IPS-18c (cell line): Measurements from ENCODE around the gene AGXT.

ENCODE experiments used
- H3K4me3 ChIP-seq: 2 replicates; pipeline ENCODE4 v1.7.0; 2013; ENCODE audit warnings: low read depth, mild to moderate bottlenecking, low read length, moderate library complexity; ENCODE audit not compliant: insufficient read depth
- H3K9me3 ChIP-seq: one replicate; pipeline ENCODE4 v1.6.1; 2013; ENCODE audit warnings: mild to moderate bottlenecking, low read length, moderate library complexity; ENCODE audit not compliant: control insufficient read depth, insufficient read depth

Gene AGXT

DNA sequence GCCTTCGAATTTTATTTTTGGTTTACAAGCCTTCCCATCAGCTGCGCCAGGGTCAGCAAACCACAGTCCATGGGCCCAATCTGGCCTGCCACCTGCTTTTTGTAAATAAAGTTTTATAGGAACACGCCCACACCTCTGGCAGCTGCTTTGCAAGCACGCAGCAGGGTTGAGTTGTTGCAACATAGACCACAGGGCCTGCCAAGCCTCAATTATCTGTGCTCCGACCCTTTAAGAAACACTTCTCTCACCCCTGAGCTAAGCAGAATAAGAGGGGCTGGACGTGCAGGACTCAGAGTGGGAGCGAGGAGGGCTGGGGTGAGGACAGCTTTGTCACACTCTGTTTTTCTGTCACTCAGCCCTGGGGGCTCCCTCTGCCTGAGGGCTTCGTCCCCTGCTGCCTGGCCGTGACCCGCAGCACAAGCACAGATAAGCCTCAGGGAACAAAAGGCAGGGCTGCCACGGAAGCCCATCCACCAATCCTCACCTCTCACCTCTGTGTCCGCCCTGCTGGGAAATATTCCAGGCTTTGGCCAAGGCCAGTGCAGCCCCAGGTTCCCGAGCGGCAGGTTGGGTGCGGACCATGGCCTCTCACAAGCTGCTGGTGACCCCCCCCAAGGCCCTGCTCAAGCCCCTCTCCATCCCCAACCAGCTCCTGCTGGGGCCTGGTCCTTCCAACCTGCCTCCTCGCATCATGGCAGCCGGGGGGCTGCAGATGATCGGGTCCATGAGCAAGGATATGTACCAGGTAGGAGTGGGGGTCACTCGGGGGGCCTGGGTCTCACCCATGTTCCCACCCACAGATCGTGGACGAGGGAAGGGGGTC lies at the start of gene AGXT:
Gene AGXT, plus strand, starts transcription at position 539 of the 823 bp plus-strand sequence. Its CDS starts 42 bp downstream, at position 581.
- Histone ChIP-seq H3K9me3 (no peaks in the 10 kb centered on the region), H3K4me3 (no peak within 1 kb of the TSS)

DNA sequence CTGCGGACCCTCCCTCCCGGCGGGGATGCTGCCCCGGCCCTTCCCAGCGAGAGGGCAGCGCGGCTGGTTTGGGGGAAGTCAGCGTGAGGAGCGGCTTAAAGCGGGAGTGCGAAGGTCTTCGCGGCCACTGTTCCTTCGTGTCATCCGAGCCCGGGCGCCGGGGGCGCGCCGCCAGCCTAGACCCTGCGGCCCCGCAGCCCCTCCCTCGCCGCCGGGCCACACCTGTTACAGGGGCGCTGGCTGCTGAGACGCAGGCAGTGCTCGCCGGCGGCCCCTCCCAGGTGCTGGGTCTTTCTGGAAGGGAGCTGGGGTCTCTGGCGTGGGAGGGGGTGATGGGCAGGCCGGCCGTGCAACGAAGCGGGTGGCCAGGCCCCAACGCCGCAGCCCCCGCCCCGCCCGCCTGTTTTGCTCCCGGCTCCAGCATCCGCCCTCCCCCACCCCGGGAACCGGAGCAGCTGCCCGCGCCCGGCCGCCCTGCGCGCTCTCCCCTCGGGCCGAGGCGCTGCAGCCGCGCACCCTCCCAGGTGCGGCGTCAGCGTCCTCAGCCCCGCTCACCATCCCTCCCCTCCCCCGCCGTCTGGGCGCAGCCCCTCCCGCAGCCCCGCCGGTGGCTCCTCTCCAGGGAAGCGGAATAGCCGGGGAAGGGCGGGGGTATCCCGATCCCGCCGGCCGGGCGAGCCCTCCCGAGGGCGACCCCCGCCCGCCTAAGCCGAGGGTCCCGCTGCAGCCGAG lies 49.3 kb upstream of the AGXT start:
- H3K4me3 ChIP-seq, result peak overlapping the region; percentile 56

DNA sequence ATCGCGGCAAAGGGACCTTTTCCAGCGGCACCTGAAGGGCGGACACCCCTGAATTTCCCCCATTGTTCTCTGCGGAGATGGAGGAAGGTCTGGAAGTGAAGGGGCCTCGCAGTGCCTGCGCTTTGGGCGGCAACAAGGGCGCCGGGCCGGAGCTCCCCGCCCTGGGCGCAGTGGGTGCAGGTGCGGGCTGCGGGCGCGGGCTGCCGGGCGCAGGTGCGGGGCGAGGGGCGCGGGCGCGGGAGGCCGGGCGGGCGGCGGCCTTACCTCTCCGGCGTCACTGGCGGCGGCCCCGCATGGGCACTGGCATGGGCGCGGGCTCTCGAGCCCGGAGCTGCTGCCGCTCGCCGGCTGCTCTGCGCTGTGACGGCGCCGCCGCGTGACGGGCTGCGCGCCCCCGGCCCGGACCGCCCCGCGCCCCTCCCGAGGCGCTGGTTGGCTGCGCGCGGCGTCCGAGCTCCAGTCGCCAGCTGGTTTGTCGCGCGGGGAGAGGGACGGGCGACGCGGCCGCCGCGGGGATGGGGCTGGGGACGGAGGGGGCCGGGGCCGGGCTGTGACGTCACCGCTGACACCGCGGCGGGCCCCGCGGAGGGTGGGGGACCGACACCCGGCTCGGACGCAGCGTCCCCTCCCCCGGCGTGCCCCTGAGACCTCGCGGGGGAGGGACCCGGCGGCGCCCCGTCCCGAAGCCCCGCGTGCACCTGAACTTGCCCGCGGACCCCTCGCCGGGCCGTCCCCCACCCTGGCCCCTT lies 48.6 kb upstream of the AGXT start, which contains the start of gene KIF1A:
Gene KIF1A, minus strand, starts transcription at position 362 of the 749 bp plus-strand sequence. CDS start 22,467 bp downstream, outside the sequence.
- peak within 1 kb of the TSS; percentile 56 for H3K4me3 ChIP-seq

More for the DNA sequence above, 49.3 kb upstream of the AGXT start:
- no peaks in the 10 kb centered on the region for H3K9me3 ChIP-seq

DNA sequence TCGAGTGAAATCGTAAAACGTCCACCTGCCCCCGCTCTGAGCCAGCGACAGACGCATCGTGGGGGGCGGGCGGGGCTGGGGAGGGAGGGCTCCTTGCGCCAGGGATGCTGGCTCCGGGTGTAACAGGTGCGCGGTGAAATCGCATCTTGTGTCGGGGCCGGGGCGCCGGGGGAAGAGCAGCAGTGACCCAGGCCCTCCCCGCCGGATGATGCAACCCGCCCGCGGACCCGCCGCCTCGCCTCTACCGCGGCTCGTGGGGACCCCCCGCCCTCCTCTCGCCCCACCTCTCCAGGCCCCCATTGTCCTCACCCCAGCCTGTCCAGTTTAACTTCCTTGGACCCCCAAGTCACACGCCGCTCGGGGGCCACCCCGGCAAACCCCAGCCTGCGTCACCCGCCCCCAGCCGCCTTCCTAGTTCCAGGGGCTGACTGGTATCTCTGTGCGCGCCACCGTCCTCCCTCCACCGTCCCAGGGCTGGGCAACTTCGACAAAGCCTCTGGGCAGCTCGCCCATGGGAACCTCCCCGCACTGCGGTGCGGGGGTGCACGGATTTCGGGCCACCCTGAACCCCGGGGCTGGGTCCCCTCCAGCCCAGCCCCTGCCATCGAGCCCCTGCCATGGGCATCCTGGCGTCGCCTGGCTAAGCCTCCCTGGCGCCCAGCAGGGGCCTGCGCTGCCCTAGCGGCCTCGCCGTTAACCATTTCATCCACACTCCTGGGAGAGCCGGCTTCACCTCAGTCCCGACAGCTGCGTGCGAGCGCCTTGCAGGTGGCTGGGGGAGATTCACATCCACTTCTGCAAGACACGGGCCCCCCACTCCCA lies 47.8 kb upstream of the AGXT start:
- peak overlapping the region; percentile 56 for H3K4me3 ChIP-seq
- H3K9me3 ChIP-seq, result no peaks in the 10 kb centered on the region

More for the DNA sequence above, 48.6 kb upstream of the AGXT start, which contains the start of gene KIF1A:
- H3K9me3 ChIP-seq, result no peaks in the 10 kb centered on the region

DNA sequence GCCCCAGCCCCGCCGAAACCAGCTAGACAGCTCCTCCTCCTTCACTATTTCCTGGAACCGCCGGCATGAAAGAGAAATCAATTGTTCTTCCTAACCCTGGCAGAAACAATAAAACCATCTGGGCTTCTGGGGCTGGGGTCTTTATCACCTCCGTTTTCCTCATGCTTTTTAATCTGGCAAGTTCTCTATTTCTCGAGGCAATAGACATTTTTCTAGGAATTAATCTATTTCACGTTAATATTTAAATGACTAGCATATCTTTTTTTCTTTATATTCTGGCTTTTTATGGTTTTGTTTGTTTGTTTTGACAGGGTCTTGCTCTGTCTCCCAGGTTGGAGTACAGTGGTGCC lies 47.2 kb upstream of the AGXT start:
- Histone ChIP-seq H3K4me3 (peak overlapping the region; percentile 56; the same call in 1 of the 2 replicates), H3K9me3 (no peaks in the 10 kb centered on the region)

DNA sequence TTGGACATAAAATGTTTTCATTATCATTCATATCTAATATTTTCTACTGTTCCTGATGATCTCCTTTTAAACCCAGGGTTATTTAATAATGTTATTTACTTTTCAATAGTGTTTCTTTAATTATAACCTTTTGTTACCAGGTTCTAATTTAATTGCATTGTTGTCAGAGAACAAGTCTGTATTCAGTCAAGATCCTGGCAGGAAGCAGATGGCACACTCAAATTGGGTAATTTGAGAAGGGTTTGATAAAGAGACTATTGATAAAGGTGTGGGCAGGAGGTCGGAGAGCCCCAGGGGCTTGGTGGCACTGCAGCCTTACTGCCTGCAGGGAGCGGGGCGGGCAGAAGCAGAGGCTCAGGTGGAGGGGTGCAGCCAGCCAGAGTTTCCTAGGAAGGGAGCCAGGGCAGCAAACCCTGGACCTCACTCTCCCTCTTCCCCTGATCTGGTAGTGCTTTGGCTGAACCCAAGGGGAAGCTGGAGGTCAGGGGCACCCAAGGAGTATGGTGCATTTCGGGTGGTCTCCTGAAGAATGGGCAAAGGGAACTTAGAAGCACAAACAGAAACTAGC lies 46.3 kb upstream of the AGXT start:
- Histone ChIP-seq H3K4me3 (no peak overlapping the region), H3K9me3 (no peaks in the 10 kb centered on the region)

DNA sequence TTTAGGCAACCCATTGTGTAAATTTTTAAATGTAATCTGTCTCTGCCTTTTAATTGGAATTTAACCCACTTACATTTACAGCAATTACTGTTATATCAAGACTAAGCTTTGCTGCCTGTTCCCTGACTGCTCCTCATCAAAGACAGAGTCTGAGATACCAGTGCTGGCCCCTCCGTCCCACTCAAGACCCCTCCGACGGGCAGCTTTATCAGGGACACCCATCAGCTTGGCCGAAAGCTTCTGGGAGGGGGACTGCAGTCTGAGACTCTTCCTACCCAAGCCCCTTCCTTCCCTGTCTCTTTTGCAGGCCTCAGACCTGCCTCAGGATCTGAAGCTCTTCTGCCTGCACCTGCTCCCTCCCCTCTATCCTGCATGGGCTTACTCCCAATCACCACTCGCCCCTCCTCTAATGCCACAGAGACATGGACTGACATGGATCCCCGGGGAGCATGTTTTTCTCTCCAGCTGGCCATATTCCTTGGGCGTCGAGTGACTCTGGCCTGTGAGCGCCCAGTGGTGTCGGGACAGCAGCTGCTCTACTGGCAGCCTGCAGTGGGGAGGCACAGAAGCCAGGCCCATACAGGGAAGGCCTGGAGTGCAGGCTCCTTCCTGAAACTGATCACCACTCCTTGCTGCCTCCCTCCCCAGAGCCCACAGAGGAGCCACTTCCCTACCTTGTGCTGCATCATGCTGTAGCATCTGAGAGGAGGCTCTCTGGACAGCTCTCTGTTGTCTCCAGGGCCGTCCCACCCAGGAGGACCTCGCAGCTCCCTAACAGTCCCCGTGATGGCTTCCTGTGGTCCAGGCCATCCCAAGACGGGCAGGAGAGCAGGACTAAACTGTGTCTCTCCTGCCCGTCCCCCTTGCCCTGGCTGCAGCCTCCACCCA lies 44.9 kb upstream of the AGXT start:
- Histone ChIP-seq H3K4me3 (no peak overlapping the region), H3K9me3 (no peaks in the 10 kb centered on the region)

DNA sequence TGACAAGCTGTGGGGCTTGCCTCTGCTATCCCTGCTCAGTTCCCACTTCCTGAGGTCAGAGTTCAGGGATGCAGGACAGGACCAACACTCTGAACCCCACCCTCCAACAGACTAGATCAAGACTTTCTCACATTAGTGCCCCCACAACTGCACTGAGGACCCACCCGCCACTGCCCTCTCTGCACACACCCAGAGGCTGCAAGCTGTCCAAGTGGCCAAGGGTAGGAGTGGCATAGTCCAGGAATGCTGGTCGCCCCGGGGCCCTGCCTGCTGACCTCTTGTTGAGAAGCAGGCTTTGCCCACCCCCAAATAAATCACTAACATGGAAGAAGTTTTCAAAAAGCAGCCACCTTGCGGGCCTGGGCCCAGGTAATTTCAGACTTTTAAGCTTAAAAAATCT lies 43.1 kb upstream of the AGXT start:
- Histone ChIP-seq H3K9me3 (no peaks in the 10 kb centered on the region), H3K4me3 (no peak overlapping the region)

DNA sequence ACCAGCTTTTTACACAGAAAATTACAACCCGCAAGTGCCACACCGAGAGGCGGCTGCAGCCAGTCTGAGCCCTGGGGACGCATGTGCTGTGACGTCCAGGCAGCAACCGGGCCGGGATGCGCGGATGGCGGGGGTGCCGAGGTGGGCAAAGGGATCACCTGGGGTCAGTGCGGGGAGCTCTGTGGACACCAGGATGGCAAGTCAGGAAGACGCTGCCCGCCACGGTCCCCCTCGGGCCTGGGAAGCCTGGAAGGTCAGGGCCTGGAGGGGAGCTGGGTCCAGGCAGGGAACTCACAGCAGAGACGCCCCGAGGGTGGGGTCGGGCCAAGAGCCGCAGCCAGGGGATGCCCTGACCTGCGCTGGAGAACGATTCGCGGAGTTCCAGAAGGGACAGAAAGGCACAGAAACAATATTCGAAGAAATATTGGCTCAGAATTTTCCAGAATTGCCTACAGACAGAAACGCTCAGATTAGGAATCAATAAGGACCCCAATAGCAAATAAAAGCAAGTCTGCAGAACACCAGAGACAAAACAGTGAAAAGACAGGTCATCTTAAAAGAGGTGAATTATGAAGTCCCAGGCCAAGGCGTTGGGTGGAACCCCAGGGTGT lies 36.9 kb upstream of the AGXT start:
- Histone ChIP-seq H3K9me3 (no peaks in the 10 kb centered on the region), H3K4me3 (peak overlapping the region; percentile 58)

DNA sequence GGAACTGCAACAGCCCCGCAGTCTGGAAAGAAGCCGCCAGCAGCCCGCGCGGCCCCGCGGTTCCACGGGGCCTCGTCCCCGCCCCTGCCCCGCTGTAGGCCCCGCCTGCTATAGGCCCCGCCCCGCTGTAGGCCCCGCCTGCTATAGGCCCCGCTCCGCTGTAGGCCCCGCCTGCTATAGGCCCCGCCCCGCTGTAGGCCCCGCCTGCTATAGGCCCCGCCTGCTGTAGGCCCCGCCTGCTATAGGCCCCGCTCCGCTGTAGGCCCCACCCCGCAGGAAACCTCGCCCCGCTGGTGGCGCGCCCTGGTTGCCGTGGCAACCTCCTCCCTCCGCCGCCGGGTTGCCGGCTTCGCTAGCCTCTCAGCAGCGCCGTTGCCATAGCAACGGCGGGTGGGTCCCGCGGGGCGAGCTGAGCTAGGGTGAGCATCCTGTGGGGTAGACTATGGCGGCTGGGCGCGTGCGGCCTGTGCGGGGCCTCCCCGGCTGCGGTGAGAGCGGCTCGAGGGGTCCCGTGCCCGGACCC lies 36.4 kb upstream of the AGXT start:
- H3K4me3 ChIP-seq, result peak overlapping the region; percentile 58; the same call in 1 of the 2 replicates
- H3K9me3 ChIP-seq, result no peaks in the 10 kb centered on the region

DNA sequence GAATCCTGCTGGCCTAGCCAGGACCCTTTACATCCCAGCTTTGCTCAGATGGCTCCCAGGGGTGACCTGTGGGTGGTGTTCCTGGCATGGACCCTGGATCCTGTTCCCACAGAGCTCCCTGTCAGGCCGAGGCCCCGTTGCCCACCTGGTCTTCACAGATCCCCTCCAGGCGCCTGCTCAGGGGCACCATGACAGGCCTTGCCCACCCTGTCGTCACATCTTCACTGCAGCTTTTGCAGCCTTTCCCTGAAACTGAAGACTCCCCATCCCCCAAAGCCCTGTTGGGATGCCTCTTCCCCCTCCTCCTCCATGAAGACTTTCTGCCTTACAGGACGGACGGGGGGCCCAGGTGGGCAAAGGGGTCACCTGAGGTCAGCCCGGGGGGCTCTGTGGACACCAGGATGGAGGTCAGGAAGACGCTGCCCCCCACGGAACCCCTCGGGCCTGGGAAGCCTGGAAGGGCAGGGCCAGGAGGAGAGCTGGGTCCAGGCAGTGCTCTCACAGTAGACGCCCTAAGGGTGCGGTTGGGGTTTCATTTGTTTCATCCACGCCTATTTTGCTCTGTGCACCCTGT lies 35.6 kb upstream of the AGXT start:
- Histone ChIP-seq H3K4me3 (no peak overlapping the region), H3K9me3 (no peaks in the 10 kb centered on the region)

DNA sequence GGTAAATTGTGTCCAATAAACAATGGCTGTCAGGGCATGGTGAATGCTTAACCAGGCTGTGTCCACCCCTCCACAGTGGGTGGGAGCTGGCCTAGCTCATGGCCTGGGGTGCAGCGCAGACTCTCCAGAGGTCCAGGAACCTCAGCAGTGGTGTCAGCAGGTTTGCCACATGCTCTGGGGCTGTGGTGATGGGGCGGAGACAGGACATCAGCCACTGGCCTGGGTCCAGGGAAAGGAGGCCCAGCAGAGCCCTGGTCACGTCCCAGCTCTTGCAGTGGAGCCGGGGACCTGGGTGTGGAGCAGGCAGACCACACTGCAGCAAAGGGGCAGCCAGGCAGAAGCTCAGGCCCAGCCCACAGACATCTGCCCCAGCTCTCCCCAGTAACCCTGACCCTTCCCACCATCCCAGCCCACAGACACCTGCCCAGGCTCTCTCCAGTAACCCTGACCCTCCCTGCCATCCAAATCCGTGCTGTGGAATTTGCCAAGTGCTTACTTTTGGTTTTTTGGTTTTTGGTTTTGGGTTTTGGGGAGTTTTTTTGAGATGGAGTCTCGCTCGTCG lies 34.8 kb upstream of the AGXT start:
- no peak overlapping the region for H3K4me3 ChIP-seq
- no peaks in the 10 kb centered on the region for H3K9me3 ChIP-seq

DNA sequence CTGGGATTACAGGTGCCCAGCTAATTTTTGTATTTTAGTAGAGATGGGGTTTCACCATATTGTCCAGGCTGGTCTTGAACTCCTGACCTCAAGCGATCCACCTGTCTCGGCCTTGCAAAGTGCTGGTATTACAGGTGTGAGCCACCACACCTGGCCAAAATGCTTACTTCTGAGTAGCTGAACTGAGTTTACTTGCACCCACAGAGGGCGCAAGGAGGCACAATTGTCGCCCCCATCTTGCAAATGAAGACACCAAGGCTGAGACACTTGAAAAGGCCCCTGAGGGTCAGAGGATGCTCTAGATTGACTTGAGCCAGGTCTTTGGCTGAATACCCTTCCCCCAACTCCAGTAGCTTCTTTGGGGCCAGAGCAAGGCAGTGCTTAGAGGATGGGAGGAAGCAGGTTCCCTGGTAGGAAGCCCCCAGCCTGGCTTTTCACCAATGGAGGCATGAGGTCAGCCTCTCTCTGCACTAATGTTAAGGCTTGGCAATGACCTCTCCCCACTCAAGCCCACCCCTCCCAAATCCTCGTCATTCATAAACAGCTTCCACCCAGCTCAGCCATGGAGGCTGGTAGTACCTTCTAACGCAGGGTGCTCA lies 34.1 kb upstream of the AGXT start:
- Histone ChIP-seq H3K9me3 (no peaks in the 10 kb centered on the region), H3K4me3 (no peak overlapping the region)

DNA sequence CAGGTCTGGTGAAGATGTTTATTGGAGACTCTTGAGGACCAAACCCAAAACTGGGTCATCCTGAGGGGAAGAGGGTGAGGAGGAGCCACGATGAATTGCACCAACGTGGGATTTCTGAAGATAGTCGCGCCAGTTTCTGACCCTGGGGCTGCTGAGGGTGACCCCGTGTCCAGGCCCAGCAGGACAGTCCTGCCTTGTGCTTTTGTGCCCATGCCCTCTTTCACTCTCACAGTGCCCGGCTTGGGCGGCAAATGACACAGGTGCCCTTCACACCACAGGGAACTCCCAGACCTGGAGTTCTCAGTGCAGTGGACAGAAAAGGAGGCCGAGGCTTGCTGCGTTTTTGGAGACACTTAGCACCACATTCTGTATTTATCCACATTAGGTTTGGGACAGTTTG lies 33.1 kb upstream of the AGXT start:
- Histone ChIP-seq H3K4me3 (no peak overlapping the region), H3K9me3 (no peaks in the 10 kb centered on the region)
